LNCaP clone FGC (cell line): ENCODE measurements around the gene TSEN2.
"Not testable (repeated sequence)": the region's sequence is repeated elsewhere in the genome, so short reads cannot be mapped to it uniquely, and the experiment has no call there.

ENCODE experiments used
- DNase-seq: peaks from one replicate; pipeline ENCODE4 v3.0.0-alpha.2; 2011; ENCODE audit warnings: low read depth
- H3K4me3 ChIP-seq: 2 replicates; pipeline ENCODE4 v1.5.1; 2011; ENCODE audit warnings: mild to moderate bottlenecking, low read depth, low read length, control low read depth
- TF ChIP-seq, protein P1 (sequence below): IDR thresholded peaks from 2 replicates; pipeline ENCODE4 v1.5.1; 2012; ENCODE audit warnings: mild to moderate bottlenecking; ENCODE audit not compliant: control insufficient read depth, insufficient read depth; ENCODE audit errors: extremely low read depth

The TSEN2 gene

DNA sequence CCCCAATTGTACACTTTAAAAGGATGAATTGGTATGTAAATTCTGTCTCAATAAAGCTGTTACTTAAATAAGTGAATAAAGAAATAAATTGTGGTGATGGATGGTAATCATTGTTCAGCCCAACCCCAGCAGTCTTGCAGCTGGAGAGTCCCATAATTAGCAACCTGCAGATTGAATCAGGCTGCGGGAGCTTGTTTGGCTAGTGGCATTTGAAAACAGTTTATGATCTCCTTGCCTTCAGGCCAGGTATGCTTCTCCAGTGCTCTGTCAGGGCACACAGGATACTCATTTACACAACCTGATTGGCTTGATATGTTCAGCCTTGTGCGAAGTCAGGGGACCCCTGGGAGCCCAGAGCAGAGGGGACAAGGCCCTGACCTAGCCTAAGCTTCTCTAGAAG is 16.5 kb upstream of the TSEN2 start:
- no peak overlapping the region for H3K4me3 ChIP-seq
- DNase-seq = no peak
- TF ChIP-seq, protein P1, sequence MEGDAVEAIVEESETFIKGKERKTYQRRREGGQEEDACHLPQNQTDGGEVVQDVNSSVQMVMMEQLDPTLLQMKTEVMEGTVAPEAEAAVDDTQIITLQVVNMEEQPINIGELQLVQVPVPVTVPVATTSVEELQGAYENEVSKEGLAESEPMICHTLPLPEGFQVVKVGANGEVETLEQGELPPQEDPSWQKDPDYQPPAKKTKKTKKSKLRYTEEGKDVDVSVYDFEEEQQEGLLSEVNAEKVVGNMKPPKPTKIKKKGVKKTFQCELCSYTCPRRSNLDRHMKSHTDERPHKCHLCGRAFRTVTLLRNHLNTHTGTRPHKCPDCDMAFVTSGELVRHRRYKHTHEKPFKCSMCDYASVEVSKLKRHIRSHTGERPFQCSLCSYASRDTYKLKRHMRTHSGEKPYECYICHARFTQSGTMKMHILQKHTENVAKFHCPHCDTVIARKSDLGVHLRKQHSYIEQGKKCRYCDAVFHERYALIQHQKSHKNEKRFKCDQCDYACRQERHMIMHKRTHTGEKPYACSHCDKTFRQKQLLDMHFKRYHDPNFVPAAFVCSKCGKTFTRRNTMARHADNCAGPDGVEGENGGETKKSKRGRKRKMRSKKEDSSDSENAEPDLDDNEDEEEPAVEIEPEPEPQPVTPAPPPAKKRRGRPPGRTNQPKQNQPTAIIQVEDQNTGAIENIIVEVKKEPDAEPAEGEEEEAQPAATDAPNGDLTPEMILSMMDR = no peak

GRCh38 chr3:12468276-12468675 is 16.0 kb upstream of the TSEN2 start:
- no peak overlapping the region for H3K4me3 ChIP-seq
- DNase-seq = no peak
- TF ChIP-seq, protein P1 = no peak

- H3K4me3 ChIP-seq = no peak overlapping the region
- TF ChIP-seq, protein P1 = no peak
- DNase-seq = no peak
These were observed 15.5 kb upstream of the TSEN2 start for GRCh38 chr3:12468757-12469156.

DNA sequence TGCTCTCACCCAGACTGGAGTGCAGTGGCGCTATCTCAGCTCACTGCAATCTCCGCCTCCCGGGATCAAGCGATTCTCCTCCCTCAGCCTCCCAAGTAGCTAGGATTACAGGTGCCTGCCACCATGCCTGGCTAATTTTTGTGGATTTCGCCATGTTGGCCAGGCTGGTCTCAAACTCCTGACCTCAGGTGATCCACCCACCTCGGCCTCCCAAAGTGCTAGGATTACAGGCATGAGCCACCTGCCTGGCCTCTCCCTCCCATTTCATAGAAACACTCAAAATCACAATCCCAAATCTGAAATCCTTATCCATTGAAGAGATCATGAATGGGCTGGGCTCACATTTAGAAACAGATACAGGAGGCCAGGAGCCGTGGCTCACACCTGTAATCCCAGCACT is 15.1 kb upstream of the TSEN2 start:
- not testable (repeated sequence) for DNase-seq, H3K4me3 ChIP-seq

- no peak for DNase-seq
- H3K4me3 ChIP-seq = no peak overlapping the region
- TF ChIP-seq, protein P1 = no peak
These were observed 14.2 kb upstream of the TSEN2 start for GRCh38 chr3:12470111-12470510.

DNA sequence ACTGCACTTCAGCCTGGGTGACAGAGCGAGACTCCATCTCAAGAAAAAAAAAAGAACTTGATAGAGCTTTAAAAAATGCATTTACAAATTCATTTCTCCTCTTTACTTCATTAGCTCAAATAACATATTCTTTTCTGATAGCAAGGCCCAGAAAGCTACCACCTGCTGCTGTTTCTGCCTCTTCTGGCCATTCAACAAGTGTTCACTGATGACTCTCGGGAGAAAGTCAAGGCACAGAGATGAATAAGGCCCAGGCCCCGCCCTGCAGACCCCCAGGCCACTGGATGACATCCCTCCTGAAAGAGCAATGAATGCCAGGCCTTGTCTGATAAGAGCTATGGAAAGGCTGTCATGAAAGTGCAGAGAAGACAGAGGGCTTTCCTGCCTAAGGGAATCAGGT is 13.6 kb upstream of the TSEN2 start:
- TF ChIP-seq, protein P1 = no peak
- DNase-seq = no peak
- H3K4me3 ChIP-seq = no peak overlapping the region

- no peak for DNase-seq
- TF ChIP-seq, protein P1 = no peak
- no peak overlapping the region for H3K4me3 ChIP-seq
These were observed 13.0 kb upstream of the TSEN2 start for GRCh38 chr3:12471241-12471640.
